Activated CD8-positive, alpha-beta memory T cell treated with anti-CD3 and anti-CD28 coated beads for 48 hours (primary cell): ENCODE data around the gene KRT28.
"Not testable (repeated sequence)": the region's sequence is repeated elsewhere in the genome, so short reads cannot be mapped to it uniquely, and the experiment has no call there.

ENCODE experiments used
- DNase-seq, 3 experiments: peaks; one replicate each; pipeline ENCODE4 v3.0.0-alpha.2; 2020; ENCODE audit warnings: low read depth in 2 of 3, low spot score in 2 of 3

KRT28 gene

DNA sequence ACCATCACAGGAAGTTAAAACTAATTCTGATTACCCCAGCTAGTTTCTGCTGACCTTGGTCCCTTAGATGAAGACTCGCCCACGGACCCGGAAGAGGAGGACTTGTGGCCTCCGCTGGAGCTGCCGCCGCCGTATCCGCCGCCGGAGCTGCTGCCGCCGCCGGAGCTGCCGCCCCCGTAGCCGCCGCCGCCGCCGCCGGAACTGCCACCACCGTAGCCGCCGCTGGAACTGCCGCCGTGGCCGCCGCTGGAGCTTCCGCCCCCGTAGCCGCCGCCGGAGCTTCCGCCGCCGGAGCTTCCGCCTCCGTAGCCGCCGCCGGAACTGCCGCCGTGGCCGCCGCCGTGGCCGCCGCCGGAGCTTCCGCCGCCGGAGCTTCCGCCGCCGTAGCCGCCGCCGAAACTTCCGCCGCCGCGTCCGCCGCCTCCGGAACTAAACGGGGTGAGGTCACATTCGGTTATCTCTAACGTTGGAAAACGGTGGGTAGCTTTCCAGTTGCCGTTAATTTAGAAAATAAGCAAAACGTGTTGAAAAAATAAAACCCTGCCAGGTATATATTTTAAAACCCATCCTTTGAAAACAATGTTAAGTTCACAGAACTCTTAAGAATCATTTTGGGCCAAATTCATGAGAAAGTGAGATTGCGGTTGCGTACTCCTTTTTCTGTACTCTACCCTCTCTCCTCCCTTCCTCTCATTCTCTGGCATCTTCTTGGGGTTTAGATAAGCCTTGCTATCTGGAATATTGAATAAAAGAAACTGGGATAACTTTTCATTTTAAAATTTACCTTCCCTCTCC is 19.2 kb upstream of the KRT28 start:
- DNase-seq = peak; percentile 54 to 77 (median 58)

DNA sequence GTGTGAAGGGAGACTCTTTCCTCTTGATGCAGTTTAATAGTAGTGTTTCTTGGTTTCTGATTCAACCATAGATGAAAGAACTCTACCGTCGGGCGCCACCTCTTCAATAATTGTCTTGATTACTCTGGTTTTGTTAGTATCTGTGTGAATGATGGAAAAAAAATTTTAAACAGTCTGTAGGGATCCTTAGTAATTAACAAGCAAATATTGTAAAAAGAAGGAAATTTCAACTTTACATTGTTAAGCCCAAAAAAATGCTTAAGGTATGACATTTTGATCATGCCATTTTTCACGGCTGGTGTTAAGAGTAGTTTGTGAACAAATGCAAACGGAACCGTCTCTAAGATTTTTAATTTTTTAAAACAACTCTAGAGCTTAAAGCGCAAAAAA is 18.6 kb upstream of the KRT28 start:
- DNase-seq = no peak

DNA sequence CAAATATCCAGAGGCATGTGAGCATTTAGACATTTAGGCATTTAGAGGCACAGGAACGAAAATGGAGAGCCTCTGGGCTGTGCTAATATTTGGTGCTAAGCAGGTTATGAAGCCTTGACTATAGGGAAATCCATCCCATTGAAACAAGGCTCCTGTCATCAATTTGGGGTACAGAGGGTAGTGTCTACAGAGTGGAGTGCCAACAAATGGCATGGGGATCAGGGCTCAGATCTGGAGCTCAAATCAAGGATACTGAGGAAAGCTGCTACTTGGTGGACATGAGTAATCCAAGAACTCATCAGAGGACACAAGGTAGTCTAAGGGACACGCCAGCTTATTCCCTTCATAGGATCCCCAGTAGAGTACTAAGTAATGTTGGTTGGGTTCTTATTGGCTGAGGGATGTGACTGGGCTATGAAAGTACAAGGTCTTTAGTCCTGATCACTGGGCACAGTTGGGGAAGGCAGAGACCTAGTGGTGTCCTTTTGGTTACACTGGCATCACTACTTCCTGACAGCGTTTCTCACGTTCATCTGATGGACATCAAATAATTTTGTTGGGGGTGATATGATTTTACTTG is 17.4 kb upstream of the KRT28 start:
- no peak for DNase-seq

DNA sequence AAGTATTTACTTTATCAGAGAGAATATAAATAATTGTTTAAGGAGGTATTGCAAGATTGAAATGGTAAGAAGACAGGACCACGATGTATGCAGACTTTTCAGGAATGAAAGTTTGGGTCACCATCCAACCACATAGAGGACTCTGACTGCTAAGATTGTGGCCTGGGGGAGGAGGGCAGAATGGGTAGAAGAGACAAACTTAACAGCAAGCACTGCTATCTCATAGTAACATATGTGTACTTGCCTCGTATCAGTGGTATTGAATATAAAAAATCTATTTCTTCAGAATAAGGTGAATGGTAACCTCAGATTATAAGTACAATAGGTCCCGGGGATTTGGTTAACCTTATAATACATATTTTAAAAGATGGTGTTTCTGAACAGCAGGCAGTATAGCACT is 16.8 kb upstream of the KRT28 start:
- no peak for DNase-seq

DNA sequence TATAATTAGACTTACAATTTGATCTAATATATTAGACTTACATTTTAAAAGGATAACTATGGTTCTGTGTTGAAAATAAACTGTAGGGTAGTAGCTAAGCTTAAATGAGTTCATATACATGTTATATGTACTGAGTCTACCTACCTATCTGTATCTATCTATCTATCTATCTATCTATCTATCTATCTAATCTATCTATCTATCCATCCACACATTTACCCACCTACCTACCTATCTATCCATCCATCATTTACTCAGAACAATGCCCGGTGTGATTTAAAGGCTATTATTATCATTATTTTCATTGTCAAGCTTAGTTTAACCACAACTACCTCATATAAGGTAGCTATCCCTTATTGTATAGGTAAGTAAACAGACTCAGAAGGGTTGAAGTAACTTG is 15.6 kb upstream of the KRT28 start:
- DNase-seq = no peak

DNA sequence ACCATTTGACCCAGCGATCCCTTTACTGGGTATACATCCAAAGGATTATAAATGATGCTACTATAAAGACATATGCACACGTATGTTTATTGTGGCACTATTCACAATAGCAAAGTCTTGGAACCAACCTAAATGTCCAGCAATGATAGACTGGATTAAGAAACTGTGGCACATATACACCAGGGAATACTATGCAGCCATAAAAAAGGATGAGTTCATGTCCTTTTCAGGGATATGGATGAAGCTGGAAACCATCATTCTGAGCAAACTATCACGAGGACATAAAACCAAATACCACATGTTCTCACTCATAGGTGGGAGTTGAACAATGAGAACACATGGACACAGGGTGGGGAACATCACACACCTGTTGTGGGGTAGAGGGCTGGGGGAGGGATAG is 14.9 kb upstream of the KRT28 start:
- not testable (repeated sequence) for DNase-seq

DNA sequence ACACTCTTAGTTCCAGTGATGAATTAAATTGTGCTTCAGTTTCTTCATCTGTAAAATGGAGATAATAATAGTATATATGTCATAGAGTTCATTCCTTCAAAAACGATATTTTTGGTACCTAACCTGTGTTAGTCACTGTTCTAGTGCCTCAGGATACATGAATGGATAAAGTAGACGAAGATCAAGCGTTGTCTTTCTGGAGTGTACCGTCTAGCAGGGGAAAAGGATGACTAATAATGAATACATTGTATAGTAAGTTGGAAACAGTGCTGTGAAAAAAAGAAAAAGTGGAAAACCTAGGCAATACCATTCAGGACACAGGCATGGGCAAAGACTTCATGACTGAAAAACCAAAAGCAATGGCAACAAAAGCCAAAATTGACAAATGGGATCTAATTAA is 14.0 kb upstream of the KRT28 start:
- no peak for DNase-seq

DNA sequence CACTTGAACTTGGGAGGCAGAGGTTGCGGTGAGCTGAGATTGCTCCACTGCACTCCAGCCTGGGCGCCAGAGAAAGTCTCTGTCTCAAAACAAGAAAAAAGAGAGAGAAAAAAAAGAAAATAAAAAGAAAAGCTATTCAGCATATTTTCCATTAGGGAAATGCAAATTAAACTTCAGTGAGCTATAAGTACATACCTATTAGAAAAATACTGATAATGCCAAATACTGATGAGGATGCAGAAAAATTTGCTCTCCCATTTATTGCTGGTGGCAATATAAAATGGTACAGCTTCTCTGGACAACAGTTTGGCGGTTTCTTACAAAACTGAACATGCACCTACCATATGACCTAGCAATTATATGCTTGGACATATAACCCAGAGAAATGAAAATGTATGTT is 12.9 kb upstream of the KRT28 start:
- no peak for DNase-seq

DNA sequence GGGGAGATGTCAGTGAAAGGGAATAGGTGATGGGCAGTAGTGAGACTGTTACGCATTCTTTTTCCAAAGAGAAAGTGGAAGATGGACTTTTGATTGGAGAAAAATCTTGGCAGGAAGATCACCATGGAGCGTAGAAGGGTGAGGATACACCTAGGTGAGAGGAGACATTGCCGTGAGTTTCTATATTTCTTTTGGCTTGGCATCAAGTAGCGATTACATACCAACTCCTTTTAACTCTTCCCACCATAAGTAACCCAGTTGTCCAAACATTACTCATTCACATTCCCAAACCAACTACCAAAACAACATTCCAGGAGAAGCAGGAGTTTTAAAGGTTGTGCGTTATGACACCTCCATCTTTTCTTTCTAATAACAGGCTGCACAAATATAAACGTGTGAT is 10.7 kb upstream of the KRT28 start:
- no peak for DNase-seq

DNA sequence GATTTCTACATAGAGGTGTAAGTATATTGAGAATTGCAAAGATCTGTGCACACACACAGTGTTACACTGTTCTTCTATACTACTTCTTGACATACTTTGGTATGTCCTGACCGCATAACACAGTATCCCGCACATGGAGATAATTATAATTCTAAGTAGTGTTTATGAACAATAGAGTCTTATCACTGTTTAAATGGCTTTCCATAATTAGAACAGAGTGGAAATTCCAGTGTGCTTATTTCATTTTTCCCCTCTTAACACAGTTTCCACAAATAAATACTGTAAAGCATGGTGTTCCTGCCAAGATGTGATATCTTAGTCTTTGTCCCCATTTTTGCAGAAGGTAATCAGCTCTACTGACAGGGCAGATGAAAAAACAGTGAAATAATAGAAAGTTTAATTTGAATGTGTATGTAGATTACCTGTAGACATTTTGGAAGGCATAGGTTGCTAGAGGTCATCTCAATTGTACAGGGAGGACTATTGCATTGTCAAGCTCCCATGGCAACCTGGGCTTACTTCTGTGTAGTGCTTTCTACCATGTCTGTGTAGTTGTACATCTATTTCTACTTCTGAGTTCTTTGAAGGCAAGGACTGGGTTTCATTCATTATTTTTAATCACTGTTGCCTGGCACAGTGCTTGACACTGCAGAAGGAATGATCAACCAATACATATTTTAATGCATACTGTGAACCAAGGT is 10.1 kb upstream of the KRT28 start:
- DNase-seq = no peak

DNA sequence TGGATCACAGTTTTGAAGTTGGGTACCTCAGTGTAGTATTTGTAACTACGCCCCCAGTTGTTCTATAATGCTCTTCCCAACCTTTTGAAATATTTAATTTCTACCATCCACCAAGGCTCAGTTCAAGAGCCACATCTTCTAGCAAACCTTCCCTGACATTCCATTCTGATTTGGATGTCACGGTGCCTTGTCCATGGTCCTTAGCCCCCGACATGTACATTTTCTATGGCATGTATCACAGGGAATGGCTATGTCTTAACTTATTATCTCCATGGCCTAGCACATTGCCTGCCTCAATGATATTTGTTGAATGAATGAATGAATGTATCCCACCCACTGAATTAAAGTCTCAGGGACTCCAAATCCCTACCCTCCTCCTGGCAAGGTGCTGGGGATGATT is 6.4 kb upstream of the KRT28 start:
- DNase-seq = no peak

DNA sequence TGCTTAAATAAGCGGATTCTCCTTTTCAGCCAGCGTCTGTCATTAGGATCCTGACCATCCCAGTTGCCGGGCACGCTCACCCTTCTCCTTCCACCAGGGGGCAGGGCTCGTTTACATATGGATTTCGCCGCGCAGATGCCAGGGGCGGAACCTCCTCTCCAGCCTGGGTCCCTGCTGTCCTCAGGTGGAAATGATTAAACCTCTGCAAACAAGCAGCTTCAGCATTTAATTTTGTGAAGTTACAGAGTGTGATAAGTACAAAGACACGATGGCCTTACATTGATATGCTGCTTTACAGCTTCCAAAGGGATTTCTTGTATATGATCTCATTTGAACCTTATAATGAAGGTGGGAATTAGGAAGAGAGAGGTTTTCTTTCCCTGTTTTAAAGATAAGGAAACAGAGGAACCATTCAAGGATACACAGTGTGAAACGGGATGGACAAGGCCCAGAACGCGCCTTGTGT is 3.9 kb upstream of the KRT28 start:
- DNase-seq = peak; percentile 41 to 55 (median 52)

DNA sequence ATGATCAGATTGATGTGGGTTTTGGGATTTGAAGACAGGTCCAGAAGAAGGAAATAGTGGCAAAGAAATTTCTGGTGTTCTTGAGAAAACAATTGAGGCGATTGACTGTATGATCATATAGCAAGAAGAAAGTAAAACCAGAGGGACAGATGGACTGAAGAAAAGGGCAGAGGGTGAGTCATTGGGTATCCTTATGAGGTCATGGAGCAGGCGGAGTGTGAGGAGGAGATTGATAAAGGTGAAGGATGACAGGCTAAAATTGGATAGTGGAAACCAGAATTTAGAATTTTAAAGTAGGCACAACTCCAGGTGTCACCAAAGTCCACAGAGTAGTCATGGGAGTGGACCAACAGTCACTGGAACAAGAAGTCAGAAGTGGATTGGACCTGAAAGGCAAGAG is 1.4 kb upstream of the KRT28 start:
- DNase-seq = no peak

DNA sequence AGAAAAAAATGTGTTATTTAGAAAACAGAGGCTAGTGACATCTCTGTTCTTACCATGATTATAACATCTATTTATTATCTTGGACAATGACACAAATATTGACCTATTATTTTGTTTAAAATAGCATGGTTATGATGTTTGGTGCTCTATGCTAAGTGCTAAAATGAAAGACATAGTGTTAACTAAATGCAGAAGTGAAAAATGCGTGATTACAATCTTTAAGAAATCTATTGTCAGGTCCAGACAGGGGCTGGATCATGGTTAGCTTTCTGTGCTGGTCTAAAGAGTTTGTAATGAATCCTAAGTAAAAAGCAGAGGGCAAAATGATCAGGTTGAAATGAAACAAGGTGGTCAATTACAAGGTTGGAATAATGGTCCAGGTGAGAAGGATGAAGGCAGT is 622 bp upstream of the KRT28 start:
- DNase-seq = no peak

DNA sequence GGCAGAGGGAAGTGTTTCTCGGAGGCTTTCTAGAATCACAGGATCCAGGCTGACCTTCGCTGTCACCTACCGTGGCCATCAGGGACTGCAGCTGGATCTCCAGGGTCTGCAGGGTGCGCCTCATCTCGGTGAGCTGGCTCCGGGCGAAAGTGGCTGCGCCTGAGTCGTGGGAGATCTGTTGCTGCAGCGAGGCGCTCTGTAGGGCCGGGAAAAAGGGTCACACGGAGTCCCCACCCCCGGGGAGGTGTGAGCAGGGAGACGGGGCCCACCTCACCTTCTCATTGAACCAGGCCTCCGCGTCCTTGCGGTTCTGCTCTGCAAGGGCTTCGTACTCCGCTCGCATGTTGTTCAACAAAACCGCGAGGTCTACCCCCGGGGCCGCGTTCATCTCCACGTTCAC is 2.9 kb downstream of the KRT28 start:
- no peak for DNase-seq

DNA sequence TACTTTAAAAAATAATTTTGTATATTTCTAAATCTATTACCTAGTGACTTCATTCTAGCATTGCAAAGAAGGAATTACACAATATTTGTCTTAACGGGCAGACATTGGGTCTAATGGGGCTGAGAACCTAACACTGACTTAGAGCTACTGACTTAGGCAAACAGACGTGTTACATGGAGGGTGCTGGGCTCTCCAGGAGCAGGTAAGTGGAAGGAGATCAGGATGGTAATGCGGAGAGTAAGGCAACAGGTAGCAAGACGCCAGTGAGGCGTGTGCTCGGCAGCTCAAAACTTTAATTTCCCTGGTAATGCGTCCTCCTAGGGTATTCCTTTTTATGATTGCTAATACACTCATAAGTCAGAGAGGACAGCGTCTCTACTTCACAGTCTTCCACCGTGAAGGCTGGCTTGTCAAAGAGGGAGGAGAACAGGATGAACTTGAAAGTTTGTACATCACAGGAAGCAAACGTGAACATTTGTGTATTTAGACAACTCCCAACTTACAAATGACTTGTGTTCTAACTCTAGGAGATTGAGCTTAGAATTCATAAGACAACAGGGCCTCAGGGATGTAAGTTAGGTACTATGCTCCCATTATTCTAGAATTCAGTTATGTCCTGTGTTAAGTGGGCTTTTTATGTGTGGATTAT is 4.6 kb downstream of the KRT28 start:
- no peak for DNase-seq

DNA sequence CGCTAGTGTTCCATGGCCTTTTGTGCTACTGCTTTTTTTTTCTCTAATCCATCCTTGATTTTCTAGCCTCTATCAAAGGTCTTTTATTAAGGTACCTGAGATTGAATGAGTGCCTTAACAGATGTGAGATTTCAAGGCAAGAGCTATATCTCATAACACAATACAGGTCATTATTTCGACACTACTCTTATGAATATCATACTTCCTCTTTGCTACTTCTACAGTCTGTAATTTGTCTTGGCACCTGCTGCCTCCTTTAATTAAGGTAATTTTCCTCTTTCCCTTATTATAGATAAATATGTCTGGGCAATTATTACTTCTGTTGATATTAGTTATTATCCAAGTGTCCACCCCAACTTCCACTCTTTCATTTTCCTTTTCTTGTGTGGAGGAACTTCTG is 5.3 kb downstream of the KRT28 start:
- no peak for DNase-seq

DNA sequence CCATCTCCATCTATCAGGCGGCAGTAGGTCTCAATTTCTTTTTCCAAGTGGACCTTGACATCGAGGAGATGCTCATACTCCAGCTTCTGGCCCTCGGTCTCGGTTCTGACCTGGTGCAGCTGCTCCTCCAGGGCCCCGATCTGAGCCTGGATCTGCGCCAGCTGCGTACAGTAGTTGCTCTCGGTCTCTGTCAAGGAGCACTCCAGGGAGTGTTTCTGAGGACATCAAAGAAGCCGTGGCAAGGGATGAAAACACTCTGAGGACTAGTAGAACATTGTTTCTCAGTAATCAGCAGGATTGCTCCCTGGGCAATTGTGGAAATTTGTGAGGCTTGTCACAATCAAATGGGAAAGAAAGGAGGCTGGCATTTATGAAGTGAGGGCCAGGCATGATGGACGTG is 5.9 kb downstream of the KRT28 start:
- no peak for DNase-seq

DNA sequence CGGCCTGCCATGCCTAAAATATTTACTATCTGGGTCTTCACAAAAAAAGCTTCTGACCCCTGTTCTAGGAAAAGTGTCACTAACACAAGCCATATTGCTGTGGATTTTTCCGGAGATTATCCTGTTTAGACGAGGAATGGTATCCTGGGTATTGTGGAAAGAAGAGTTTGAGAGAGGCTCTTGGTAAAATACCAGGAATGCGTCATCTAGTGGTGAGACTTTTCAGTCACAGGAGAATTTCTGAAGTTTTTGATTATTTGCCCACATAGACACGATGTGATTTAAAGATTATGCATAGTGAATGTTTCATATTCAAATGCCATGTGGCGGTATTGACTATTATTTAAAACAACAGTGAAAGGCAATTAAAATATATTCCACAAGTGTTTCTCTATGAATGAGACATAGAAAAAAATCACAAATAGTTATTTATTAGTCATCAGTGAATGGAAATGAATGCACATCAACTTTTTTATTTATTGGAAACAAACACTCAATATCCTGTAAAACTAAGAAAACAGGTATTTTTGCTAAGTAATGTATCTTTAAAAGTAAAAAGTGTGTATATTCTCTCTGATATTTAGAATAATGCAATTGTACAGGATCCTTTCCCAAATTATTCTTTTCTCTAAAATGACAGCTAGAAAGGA is 7.8 kb downstream of the KRT28 start:
- no peak for DNase-seq

DNA sequence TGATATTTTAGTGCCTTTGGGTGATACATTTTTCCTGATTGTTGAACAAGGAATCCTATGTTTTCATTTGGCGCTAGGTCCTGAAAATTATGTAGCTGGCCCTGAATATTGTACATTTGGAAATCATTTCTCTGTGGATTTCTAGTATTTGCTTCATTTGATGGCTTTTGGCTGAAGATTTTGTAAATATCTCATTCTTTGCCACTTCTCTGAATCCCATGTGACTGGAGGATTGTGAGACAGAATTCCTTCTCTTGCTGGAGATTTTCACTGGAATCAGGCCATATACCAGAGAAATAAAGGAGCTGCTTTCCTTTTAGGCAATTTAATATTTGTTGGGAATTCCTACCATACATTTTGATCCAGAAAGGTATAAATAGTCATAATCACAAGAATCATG is 8.6 kb downstream of the KRT28 start:
- no peak for DNase-seq

DNA sequence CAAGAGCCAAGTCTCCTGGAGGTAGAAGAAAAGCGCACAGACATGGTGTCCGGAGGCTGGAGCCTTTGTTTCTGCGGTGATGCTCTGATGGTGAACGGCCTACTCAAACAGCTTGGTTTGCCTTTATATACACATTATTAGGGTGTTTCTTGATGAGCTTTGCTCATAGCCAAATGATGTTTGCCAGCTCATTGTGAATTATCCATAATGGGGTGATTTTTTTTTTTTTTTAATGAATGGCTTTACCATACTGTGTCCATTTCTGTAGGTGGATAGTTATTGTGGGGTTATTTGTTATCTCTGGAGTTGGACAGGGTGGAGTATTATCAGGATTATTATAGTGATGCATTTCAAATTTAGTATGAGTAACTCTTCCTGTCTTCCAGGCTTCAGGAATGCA is 17.3 kb downstream of the KRT28 start, which contains the start of gene KRT27:
TSS of gene KRT27 (minus strand) at position 101 of the 400 bp plus-strand sequence. CDS start at position 44, 57 bp downstream.
- no peak for DNase-seq
